Omental fat pad (tissue), 4 donors: ENCODE data around the gene FAM180B. TPM values are rescaled to one million over a fixed set of nuclear protein-coding genes. Genes with fewer than 3 reads are reported as not detected.
"Not testable (repeated sequence)": the region's sequence is repeated elsewhere in the genome, so short reads cannot be mapped to it uniquely, and the experiment has no call there.

Source experiments
- ATAC-seq: fragments of 150-250 bp; one replicate; pipeline ENCODE4 v1.9.1; 2016; ENCODE audit warnings: mild to moderate bottlenecking, moderate library complexity; ENCODE audit not compliant: low FRiP score
- DNase-seq: peaks from one replicate; pipeline ENCODE4 v3.0.0-alpha.2; 2019; ENCODE audit warnings: low spot score
- CTCF ChIP-seq, 3 donors: fragments of 450-650 bp; IDR thresholded peaks; one replicate each; pipeline ENCODE4 v1.5.1; 2016 to 2017; ENCODE audit warnings: antibody characterized with exemption in 3 of 3, mild to moderate bottlenecking in 3 of 3, moderate library complexity in 2 of 3
- total RNA-seq, 4 donors: library from RNA; depleted of rRNA; stranded (reverse); fragments of >200 nt; gene quantifications; one replicate each; pipeline ENCODE4 v1.1.0, GENCODE V29; 2016

The FAM180B gene
- total RNA-seq, 4 donors from 2014 or later, result 0.48 TPM; not detected in 3

- TF ChIP-seq CTCF (IDR thresholded peaks at IDR 0.05), result no peak
- DNase-seq, result no peak
Observed at GRCh38 chr11:47560426-47560825, 26.1 kb upstream of the FAM180B start.

GRCh38 chr11:47562393-47562792 lies 24.1 kb upstream of the FAM180B start:
- DNase-seq, ATAC-seq: not testable (repeated sequence)

More at GRCh38 chr11:47560426-47560825, 26.1 kb upstream of the FAM180B start:
- ATAC-seq, result no peak

GRCh38 chr11:47564366-47564765 lies 22.1 kb upstream of the FAM180B start:
- not testable (repeated sequence) for DNase-seq, ATAC-seq

GRCh38 chr11:47564933-47565339 lies 21.5 kb upstream of the FAM180B start:
- no peak for TF ChIP-seq CTCF (IDR thresholded peaks at IDR 0.05)
- ATAC-seq, result no peak
- DNase-seq, result no peak

- peak; percentile 83 for ATAC-seq
- no peak for TF ChIP-seq CTCF (IDR thresholded peaks at IDR 0.05)
- no peak for DNase-seq
Observed at GRCh38 chr11:47565340-47566148, 20.9 kb upstream of the FAM180B start, which contains the start of gene PTPMT1. TSS of gene PTPMT1 (plus strand) at chr11:47565599. CDS start at chr11:47565623, 24 bp downstream.

GRCh38 chr11:47566149-47566698 lies 20.3 kb upstream of the FAM180B start:
- no peak for DNase-seq
- no peak for TF ChIP-seq CTCF (IDR thresholded peaks at IDR 0.05)
- ATAC-seq, result peak; percentile 5

GRCh38 chr11:47569646-47570045 lies 16.8 kb upstream of the FAM180B start:
- no peak for TF ChIP-seq CTCF (IDR thresholded peaks at IDR 0.05)
- DNase-seq (no peak), ATAC-seq (no peak)
